GM12878 (cell line): Measurements from ENCODE around the gene CAMTA1. TPM values are rescaled to one million over a fixed set of nuclear protein-coding genes. Genes with fewer than 3 reads are reported as not detected.

ENCODE experiments used
- ATAC-seq: fragments of 200-7000 bp; cut with Tn5 transposase; 3 replicates; pipeline ENCODE4 v1.9.1; 2020; ENCODE audit warnings: mild to moderate bottlenecking, moderate library complexity
- BruUV-seq: library from RNA; stranded (reverse); fragments of 400-500 nt; replicated peaks from 2 replicates; lab custom pipeline; 2021; lab: Mats Ljungman, UMichigan
- CTCF ChIA-PET: fragments of 300-600 bp; sonication (Branson Sonifier 250); formaldehyde crosslinking; extraction: SDS; loops from one replicate; lab custom pipeline; 2021; ENCODE audit warnings: inconsistent platforms; lab: Yijun Ruan, JAX
- POLR2A ChIA-PET: fragments of 350-600 bp; formaldehyde crosslinking; extraction: SDS; loops from one replicate; lab custom pipeline; 2021; ENCODE audit warnings: inconsistent platforms; lab: Charles Lee
- RAD21 ChIA-PET: fragments of 300-600 bp; sonication (Branson Sonifier 250); formaldehyde crosslinking; loops from one replicate; lab custom pipeline; 2023; ENCODE audit warnings: antibody characterized with exemption; ENCODE audit not compliant: unreplicated experiment; lab: Charles Lee
- SMC1A ChIA-PET: fragments of 300-600 bp; sonication (Branson Sonifier 250); formaldehyde crosslinking; loops from one replicate; lab custom pipeline; 2023; ENCODE audit not compliant: unreplicated experiment, uncharacterized antibody; lab: Charles Lee
- DNase-seq: peaks from one replicate; pipeline ENCODE4 v3.0.0-alpha.2; 2011; ENCODE audit warnings: low read depth, low spot score
- FAIRE-seq: peaks from 3 replicates; lab custom pipeline; 2011; peaks lifted over from hg19 to GRCh38; lab: Jason Lieb, UNC
- H2AFZ ChIP-seq: 2 replicates; pipeline ENCODE4 v1.6.0; 2011; ENCODE audit warnings: low read depth, low read length, control low read depth; ENCODE audit not compliant: control insufficient read depth
- H3K27ac ChIP-seq: 2 replicates; pipeline ENCODE4 v1.5.1; 2011; ENCODE audit warnings: control low read depth; ENCODE audit not compliant: control insufficient read depth, insufficient read depth
- H3K27me3 ChIP-seq, 2 experiments: replicated peaks in 1 of 2; 2 replicates each; pipeline versions ENCODE4 v1.6.0 to v1.6.1; 2011; ENCODE audit warnings: low read length in 1 of 2; ENCODE audit not compliant: control insufficient read depth in 2 of 2, insufficient read depth in 2 of 2
- H3K36me3 ChIP-seq, 2 experiments: 2 replicates each; pipeline ENCODE4 v1.5.1; 2011; ENCODE audit warnings: low read length in 1 of 2; ENCODE audit not compliant: control insufficient read depth in 2 of 2, insufficient read depth in 2 of 2
- H3K4me1 ChIP-seq: 2 replicates; pipeline ENCODE4 v1.6.1; 2011; ENCODE audit warnings: mild to moderate bottlenecking, low read length, moderate library complexity, mixed read lengths; ENCODE audit not compliant: control insufficient read depth, insufficient read depth
- H3K4me2 ChIP-seq: 2 replicates; pipeline ENCODE4 v1.6.0; 2011; ENCODE audit warnings: control low read depth; ENCODE audit not compliant: control insufficient read depth, insufficient read depth
- H3K4me3 ChIP-seq: fragments of 200-600 bp; sonication (generic); 2 replicates; pipeline ENCODE4 v1.5.1; 2016
- H3K79me2 ChIP-seq: 2 replicates; pipeline ENCODE4 v1.6.0; 2011; ENCODE audit warnings: low read length; ENCODE audit not compliant: control insufficient read depth, insufficient read depth
- H3K9ac ChIP-seq: 2 replicates; pipeline ENCODE4 v1.8.0; 2011; ENCODE audit warnings: low read length, control low read depth, mixed read lengths; ENCODE audit not compliant: control insufficient read depth, insufficient read depth
- H3K9me3 ChIP-seq: replicated peaks from 3 replicates; pipeline ENCODE4 v1.5.1; 2011; ENCODE audit warnings: mild to moderate bottlenecking, low read length; ENCODE audit not compliant: control insufficient read depth, insufficient read depth
- H4K20me1 ChIP-seq: 2 replicates; pipeline ENCODE4 v1.6.0; 2011; ENCODE audit not compliant: control insufficient read depth, insufficient read depth
- CEBPB ChIP-seq, 2 experiments: fragments of 150-350 bp in 1 of 2; IDR thresholded peaks; 2 replicates each; pipeline ENCODE4 v1.6.1; 2012 to 2014; ENCODE audit warnings: low read depth in 2 of 2, low read length in 2 of 2, borderline replicate concordance in 1 of 2, inconsistent platforms in 1 of 2
- CHD4 ChIP-seq: fragments of 200-600 bp; sonication (generic); IDR thresholded peaks from 2 replicates; pipeline ENCODE4 v1.6.1; 2016; ENCODE audit warnings: mild to moderate bottlenecking
- CREB1 ChIP-seq: IDR thresholded peaks from 2 replicates; pipeline ENCODE4 v1.6.1; 2012; ENCODE audit warnings: low read depth, mild to moderate bottlenecking, inconsistent platforms
- FOXK2 ChIP-seq: fragments of 450-650 bp; IDR thresholded peaks from 2 replicates; pipeline ENCODE4 v1.6.1; 2017; ENCODE audit warnings: mild to moderate bottlenecking, moderate library complexity
- HCFC1 ChIP-seq: fragments of 150-350 bp; IDR thresholded peaks from 2 replicates; pipeline ENCODE4 v1.6.1; 2014; ENCODE audit warnings: low read length
- NR2C2 ChIP-seq: IDR thresholded peaks from 2 replicates; pipeline ENCODE4 v1.6.1; 2011; ENCODE audit warnings: borderline replicate concordance, low read depth; ENCODE audit not compliant: control insufficient read depth, insufficient read length
- POLR2AphosphoS2 ChIP-seq: IDR thresholded peaks from 2 replicates; pipeline ENCODE4 v1.6.1; 2011; ENCODE audit warnings: low read depth, mild to moderate bottlenecking, low read length, improper control_type of control experiment, moderate library complexity
- POU2F2 ChIP-seq: IDR thresholded peaks from 3 replicates; pipeline ENCODE4 v1.6.1; 2011; ENCODE audit warnings: low read depth, mild to moderate bottlenecking, low read length, borderline replicate concordance
- RAD21 ChIP-seq: IDR thresholded peaks from 2 replicates; pipeline ENCODE4 v1.6.1; 2011; ENCODE audit warnings: mild to moderate bottlenecking, low read depth, low read length, moderate library complexity; ENCODE audit not compliant: insufficient read depth
- RCOR1 ChIP-seq: conservative IDR thresholded peaks from 2 replicates; pipeline ENCODE4 v1.6.1; 2012; ENCODE audit warnings: low read depth, low read length, improper control_type of control experiment
- TBL1XR1 ChIP-seq: IDR thresholded peaks from 2 replicates; pipeline ENCODE4 v1.6.1; 2012; ENCODE audit warnings: low read depth, low read length, improper control_type of control experiment
- TCF12 ChIP-seq: IDR thresholded peaks from 2 replicates; pipeline ENCODE4 v1.6.1; 2011; ENCODE audit warnings: low read depth, mild to moderate bottlenecking, low read length
- TCF3 ChIP-seq: IDR thresholded peaks from 2 replicates; pipeline ENCODE4 v1.6.1; 2012; ENCODE audit warnings: low read depth, mild to moderate bottlenecking, low read length, borderline replicate concordance; ENCODE audit not compliant: insufficient read depth
- YBX1 ChIP-seq: fragments of 450-650 bp; IDR thresholded peaks from 2 replicates; pipeline ENCODE4 v1.6.1; 2016; ENCODE audit warnings: antibody characterized with exemption
- ZZZ3 ChIP-seq: IDR thresholded peaks from 2 replicates; pipeline ENCODE4 v1.6.1; 2011; ENCODE audit warnings: low read depth; ENCODE audit not compliant: control insufficient read depth, insufficient read length
- WGBS: methylation state at CpG from one replicate; pipeline ENCODE4 v1.1.6; 2016; ENCODE audit warnings: low lambda C conversion rate; ENCODE audit not compliant: insufficient replicate concordance, insufficient coverage; ENCODE audit errors: missing lambda C conversion rate; 5-methylcytosine and 5-hydroxymethylcytosine counted together
- in situ Hi-C: fragments of 300-500 bp; cut with MboI; formaldehyde crosslinking; loops from 9 replicates; pipeline ENCODE4 v1.14.3; 2018; ENCODE audit warnings: mixed read lengths
- intact Hi-C: fragments of 100-400 bp; cut with micrococcal nuclease; formaldehyde crosslinking; loops from one replicate; pipeline ENCODE4 v1.14.2; 2022; ENCODE audit not compliant: unreplicated experiment
- polyA plus RNA-seq, 11 experiments: library from polyadenylated mRNA; depleted of rRNA in 4 of 11; unstranded in 6 of 11; stranded (reverse) in 5 of 11; fragments of >200 nt; fragmentation: Nextera tagmentation in 4 of 11; fragmentation: Illumina TruSeq in 1 of 11; extraction: Ambion mirVana in 4 of 11; extraction: Trizol in 1 of 11; gene quantifications; 1 replicate in 1 of 11; 2 replicates in 10 of 11; pipeline versions ENCODE4 v1.2.1 to v1.2.3, GENCODE V29; 2011 to 2016; ENCODE audit warnings: inconsistent platforms in 2 of 11, missing spikeins in 2 of 11, low read depth in 1 of 11
- total RNA-seq, 4 experiments: library from RNA; depleted of rRNA in 3 of 4; stranded (reverse); fragments of >200 nt in 3 of 4; fragmentation: Illumina TruSeq in 1 of 4; extraction: Trizol in 1 of 4; gene quantifications; 2 replicates each; pipeline versions ENCODE4 v1.2.1 to v1.2.3, GENCODE V29; 2013 to 2021
- TF ChIP-seq, protein P1 (sequence below): IDR thresholded peaks from 2 replicates; pipeline ENCODE4 v1.6.1; 2012; ENCODE audit warnings: low read length, inconsistent platforms
- TF ChIP-seq, protein P2 (sequence below): fragments of 450-650 bp; IDR thresholded peaks from 2 replicates; pipeline ENCODE4 v1.6.1; 2017; ENCODE audit warnings: low read depth, mild to moderate bottlenecking, moderate library complexity
- TF ChIP-seq, protein P3 (sequence below): IDR thresholded peaks from 2 replicates; pipeline ENCODE4 v1.6.1; 2012; ENCODE audit warnings: mild to moderate bottlenecking, low read depth, low read length

CAMTA1 gene
- total and polyA plus RNA-seq, 10 of the 15 experiments (the other 5 are each of a cell fraction or from before 2014, with no cell fraction given), result 37.7 to 148 (median 76.4) TPM

DNA sequence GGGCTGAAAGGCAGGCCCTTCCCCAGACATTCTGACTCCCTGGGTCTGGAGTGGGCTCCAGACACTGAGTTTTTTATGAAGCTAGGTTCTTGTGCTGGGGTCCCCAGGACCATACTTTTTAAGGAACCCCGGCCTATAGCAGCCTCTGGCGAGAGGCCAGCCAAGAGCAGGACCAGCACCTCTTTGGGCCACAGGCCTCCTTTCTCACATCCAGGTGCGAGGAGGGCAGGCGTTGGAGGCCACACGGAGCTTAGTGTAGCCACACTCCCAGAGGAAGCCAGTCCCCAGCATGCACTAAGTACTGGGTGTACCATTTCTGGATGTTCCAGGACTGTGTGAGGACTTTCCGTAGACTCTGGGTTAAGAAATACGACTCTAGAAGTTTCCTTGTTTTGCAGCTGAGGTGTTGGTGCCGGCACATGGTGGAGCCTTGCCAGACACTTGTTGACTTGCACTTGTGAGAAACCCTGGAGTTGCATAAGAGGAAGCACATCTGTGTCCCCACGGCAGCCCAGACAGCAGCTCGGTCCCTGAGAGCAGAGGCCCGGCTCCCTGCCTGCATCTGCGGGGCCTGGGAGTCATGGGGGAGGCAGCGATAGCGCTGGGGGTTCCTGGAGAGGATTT lies 863.6 kb downstream of the CAMTA1 start (continued):
- no peak for TF ChIP-seq FOXK2

DNA sequence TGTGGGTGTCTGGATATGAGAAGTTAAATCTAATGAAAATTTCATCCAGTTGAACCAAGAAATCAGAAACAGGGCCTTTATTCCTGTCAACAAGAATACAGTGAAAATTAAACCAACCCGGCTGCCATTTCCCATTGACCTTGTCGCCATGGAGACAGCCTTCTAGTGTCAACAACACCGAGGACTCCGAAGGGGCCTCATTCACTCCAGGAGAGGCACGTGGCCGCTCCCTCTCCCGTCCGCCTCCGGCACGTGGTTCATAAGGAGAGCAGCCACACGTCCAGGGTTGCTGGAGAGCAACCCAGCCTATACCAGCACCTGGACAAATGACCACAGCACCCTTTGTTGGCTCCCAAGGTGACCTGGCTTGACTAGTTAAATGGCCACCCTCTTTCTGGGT lies 865.5 kb downstream of the CAMTA1 start:
- 39% methylated on average over 11 of the region's 11 CpGs for WGBS
- ChIA-PET CTCF (interaction anchor here (2.4 kb wide), 1 partner anchor 102 kb away, joined by 9 read pairs; no protein-coding TSS in a partner anchor), SMC1A (no interaction called here), POLR2A (no interaction called here), RAD21 (no interaction called here)
- in situ Hi-C loops, result no loop called here
- intact Hi-C loops, result no loop called here
- no peaks in the 10 kb centered on the region for H3K9me3 ChIP-seq
- DNase-seq (no peak), FAIRE-seq (no peak), ATAC-seq (no peak)
- H3K36me3 ChIP-seq, result no peaks in the 10 kb centered on the region
- H3K4me1 ChIP-seq, result peaks cover 3% of the 10 kb centered on the region; the same call in 1 of the 2 replicates
- H3K4me2 ChIP-seq, result no peak overlapping the region
- no peak overlapping the region for H3K9ac ChIP-seq
- no peak overlapping the region for H3K27ac ChIP-seq
- BruUV-seq, result no TSS peak
- H3K27me3 ChIP-seq, result no peaks in the 10 kb centered on the region; a peak in 1 of 4 replicates
- no peaks in the 10 kb centered on the region for H3K79me2 ChIP-seq
- no peak overlapping the region for H2AFZ ChIP-seq
- no peaks in the 10 kb centered on the region for H4K20me1 ChIP-seq
- no peak overlapping the region for H3K4me3 ChIP-seq
- TF ChIP-seq POU2F2 (no peak), CHD4 (no peak), HCFC1 (no peak), NR2C2 (no peak), YBX1 (no peak), CREB1 (no peak), RAD21 (no peak), RCOR1 (no peak), TCF12 (no peak), ZZZ3 (no peak), CEBPB (IDR thresholded peaks at IDR 0.05; ENCODE audit: borderline replicate concordance in 1 of 2, low read depth in 2 of 2, low read length in 2 of 2) (no peak), TBL1XR1 (no peak), POLR2AphosphoS2 (no peak), TCF3 (no peak)
- TF ChIP-seq, protein P1, sequence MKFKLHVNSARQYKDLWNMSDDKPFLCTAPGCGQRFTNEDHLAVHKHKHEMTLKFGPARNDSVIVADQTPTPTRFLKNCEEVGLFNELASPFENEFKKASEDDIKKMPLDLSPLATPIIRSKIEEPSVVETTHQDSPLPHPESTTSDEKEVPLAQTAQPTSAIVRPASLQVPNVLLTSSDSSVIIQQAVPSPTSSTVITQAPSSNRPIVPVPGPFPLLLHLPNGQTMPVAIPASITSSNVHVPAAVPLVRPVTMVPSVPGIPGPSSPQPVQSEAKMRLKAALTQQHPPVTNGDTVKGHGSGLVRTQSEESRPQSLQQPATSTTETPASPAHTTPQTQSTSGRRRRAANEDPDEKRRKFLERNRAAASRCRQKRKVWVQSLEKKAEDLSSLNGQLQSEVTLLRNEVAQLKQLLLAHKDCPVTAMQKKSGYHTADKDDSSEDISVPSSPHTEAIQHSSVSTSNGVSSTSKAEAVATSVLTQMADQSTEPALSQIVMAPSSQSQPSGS, result no peak
- TF ChIP-seq, protein P2, sequence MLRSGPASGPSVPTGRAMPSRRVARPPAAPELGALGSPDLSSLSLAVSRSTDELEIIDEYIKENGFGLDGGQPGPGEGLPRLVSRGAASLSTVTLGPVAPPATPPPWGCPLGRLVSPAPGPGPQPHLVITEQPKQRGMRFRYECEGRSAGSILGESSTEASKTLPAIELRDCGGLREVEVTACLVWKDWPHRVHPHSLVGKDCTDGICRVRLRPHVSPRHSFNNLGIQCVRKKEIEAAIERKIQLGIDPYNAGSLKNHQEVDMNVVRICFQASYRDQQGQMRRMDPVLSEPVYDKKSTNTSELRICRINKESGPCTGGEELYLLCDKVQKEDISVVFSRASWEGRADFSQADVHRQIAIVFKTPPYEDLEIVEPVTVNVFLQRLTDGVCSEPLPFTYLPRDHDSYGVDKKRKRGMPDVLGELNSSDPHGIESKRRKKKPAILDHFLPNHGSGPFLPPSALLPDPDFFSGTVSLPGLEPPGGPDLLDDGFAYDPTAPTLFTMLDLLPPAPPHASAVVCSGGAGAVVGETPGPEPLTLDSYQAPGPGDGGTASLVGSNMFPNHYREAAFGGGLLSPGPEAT, result no peak
- TF ChIP-seq, protein P3, sequence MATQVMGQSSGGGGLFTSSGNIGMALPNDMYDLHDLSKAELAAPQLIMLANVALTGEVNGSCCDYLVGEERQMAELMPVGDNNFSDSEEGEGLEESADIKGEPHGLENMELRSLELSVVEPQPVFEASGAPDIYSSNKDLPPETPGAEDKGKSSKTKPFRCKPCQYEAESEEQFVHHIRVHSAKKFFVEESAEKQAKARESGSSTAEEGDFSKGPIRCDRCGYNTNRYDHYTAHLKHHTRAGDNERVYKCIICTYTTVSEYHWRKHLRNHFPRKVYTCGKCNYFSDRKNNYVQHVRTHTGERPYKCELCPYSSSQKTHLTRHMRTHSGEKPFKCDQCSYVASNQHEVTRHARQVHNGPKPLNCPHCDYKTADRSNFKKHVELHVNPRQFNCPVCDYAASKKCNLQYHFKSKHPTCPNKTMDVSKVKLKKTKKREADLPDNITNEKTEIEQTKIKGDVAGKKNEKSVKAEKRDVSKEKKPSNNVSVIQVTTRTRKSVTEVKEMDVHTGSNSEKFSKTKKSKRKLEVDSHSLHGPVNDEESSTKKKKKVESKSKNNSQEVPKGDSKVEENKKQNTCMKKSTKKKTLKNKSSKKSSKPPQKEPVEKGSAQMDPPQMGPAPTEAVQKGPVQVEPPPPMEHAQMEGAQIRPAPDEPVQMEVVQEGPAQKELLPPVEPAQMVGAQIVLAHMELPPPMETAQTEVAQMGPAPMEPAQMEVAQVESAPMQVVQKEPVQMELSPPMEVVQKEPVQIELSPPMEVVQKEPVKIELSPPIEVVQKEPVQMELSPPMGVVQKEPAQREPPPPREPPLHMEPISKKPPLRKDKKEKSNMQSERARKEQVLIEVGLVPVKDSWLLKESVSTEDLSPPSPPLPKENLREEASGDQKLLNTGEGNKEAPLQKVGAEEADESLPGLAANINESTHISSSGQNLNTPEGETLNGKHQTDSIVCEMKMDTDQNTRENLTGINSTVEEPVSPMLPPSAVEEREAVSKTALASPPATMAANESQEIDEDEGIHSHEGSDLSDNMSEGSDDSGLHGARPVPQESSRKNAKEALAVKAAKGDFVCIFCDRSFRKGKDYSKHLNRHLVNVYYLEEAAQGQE, result no peak
